Measurements from ENCODE around the gene TBC1D22A. TPM values are rescaled to one million over a fixed set of nuclear protein-coding genes. Genes with fewer than 3 reads are reported as not detected.

Gene TBC1D22A
- total RNA-seq, 1 donor from 2014 or later, result 14.3 TPM

- Mint-ChIP-seq H3K9me3 (peaks cover 4% of the 10 kb centered on the region), H3K4me3 (no peak overlapping the region), H3K27ac (ENCODE audit: unreplicated experiment) (no peak overlapping the region), H3K27me3 (ENCODE audit: low read depth) (no peaks in the 10 kb centered on the region), H3K36me3 (ENCODE audit: low read depth) (peaks cover 14% of the 10 kb centered on the region), H3K4me1 (no peaks in the 10 kb centered on the region)
- no peak for DNase-seq (ENCODE audit: low read depth, low spot score)
- no peak for TF ChIP-seq CTCF (conservative IDR thresholded peaks at IDR 0.05)
These were observed 6.9 kb upstream of the TBC1D22A start for GRCh38 chr22:46755525-46755924.

GRCh38 chr22:46756097-46756496 is 6.4 kb upstream of the TBC1D22A start:
- Mint-ChIP-seq H3K4me3 (no peak overlapping the region), H3K27ac (ENCODE audit: unreplicated experiment) (no peak overlapping the region), H3K9me3 (peaks cover 4% of the 10 kb centered on the region), H3K4me1 (peaks cover 5% of the 10 kb centered on the region), H3K27me3 (ENCODE audit: low read depth) (no peaks in the 10 kb centered on the region), H3K36me3 (ENCODE audit: low read depth) (peaks cover 14% of the 10 kb centered on the region)
- no peak for DNase-seq (ENCODE audit: low read depth, low spot score)
- no peak for TF ChIP-seq CTCF (conservative IDR thresholded peaks at IDR 0.05)

GRCh38 chr22:46757104-46757503 is 5.3 kb upstream of the TBC1D22A start:
- H3K27me3 Mint-ChIP-seq (ENCODE audit: low read depth), result no peaks in the 10 kb centered on the region
- DNase-seq (ENCODE audit: low read depth, low spot score), result no peak
- TF ChIP-seq CTCF (conservative IDR thresholded peaks at IDR 0.05), result no peak
- H3K4me3 Mint-ChIP-seq, result no peak overlapping the region
- H3K27ac Mint-ChIP-seq (ENCODE audit: unreplicated experiment), result no peak overlapping the region
- peaks cover 14% of the 10 kb centered on the region for H3K36me3 Mint-ChIP-seq (ENCODE audit: low read depth)
- H3K4me1 Mint-ChIP-seq, result peaks cover 15% of the 10 kb centered on the region
- peaks cover 4% of the 10 kb centered on the region for H3K9me3 Mint-ChIP-seq

GRCh38 chr22:46758121-46758520 is 4.3 kb upstream of the TBC1D22A start:
- Mint-ChIP-seq H3K9me3 (peaks cover 4% of the 10 kb centered on the region), H3K36me3 (ENCODE audit: low read depth) (peaks cover 14% of the 10 kb centered on the region), H3K27ac (ENCODE audit: unreplicated experiment) (no peak overlapping the region)

GRCh38 chr22:46758867-46759290 is 3.6 kb upstream of the TBC1D22A start:
- peak overlapping the region; percentile 84 for H3K4me3 Mint-ChIP-seq
- peak overlapping the region; percentile 38 for H3K27ac Mint-ChIP-seq (ENCODE audit: unreplicated experiment)
- H3K27me3 Mint-ChIP-seq (ENCODE audit: low read depth), result no peaks in the 10 kb centered on the region
- peak; percentile 50 for DNase-seq (ENCODE audit: low read depth, low spot score)
- H3K36me3 Mint-ChIP-seq (ENCODE audit: low read depth), result peaks cover 14% of the 10 kb centered on the region
- H3K9me3 Mint-ChIP-seq, result peaks cover 4% of the 10 kb centered on the region
- peaks cover 33% of the 10 kb centered on the region for H3K4me1 Mint-ChIP-seq
- TF ChIP-seq CTCF (conservative IDR thresholded peaks at IDR 0.05), result peak; percentile 73

More at GRCh38 chr22:46758121-46758520, 4.3 kb upstream of the TBC1D22A start:
- no peak for TF ChIP-seq CTCF (conservative IDR thresholded peaks at IDR 0.05)
- DNase-seq (ENCODE audit: low read depth, low spot score), result no peak
- H3K4me3 Mint-ChIP-seq, result peak overlapping the region; percentile 84
- peaks cover 25% of the 10 kb centered on the region for H3K4me1 Mint-ChIP-seq
- no peaks in the 10 kb centered on the region for H3K27me3 Mint-ChIP-seq (ENCODE audit: low read depth)

Data from neural crest cell (in vitro differentiated cells).